VCaP (cell line): ENCODE measurements around the gene RARB.

Experiments
- H3K27ac ChIP-seq: fragments of 450-650 bp; 2 replicates; pipeline ENCODE4 v1.5.1; 2017
- CTCF ChIP-seq: fragments of 450-650 bp; conservative IDR thresholded peaks from 2 replicates; pipeline ENCODE4 v1.5.1; 2017; ENCODE audit warnings: mild to moderate bottlenecking, moderate library complexity

The RARB gene

GRCh38 chr3:25427942-25428788 is at the start of gene RARB:
RARB (plus strand) TSS chr3:25428263; CDS start chr3:25428732, 469 bp downstream.
- TF ChIP-seq CTCF = no peak
- H3K27ac ChIP-seq = no peak within 1 kb of the TSS

- no peak for TF ChIP-seq CTCF
- no peak overlapping the region for H3K27ac ChIP-seq
Observed at GRCh38 chr3:25378786-25379311, 49.2 kb upstream of the RARB start.

GRCh38 chr3:25380222-25380739 is 47.8 kb upstream of the RARB start:
- H3K27ac ChIP-seq = no peak overlapping the region
- TF ChIP-seq CTCF = no peak

- H3K27ac ChIP-seq = no peak overlapping the region
- TF ChIP-seq CTCF = no peak
Observed at GRCh38 chr3:25381083-25381482, 47.0 kb upstream of the RARB start.

- no peak overlapping the region for H3K27ac ChIP-seq
- TF ChIP-seq CTCF = no peak
Observed at GRCh38 chr3:25384471-25384870, 43.6 kb upstream of the RARB start.

- no peak for TF ChIP-seq CTCF
- H3K27ac ChIP-seq = no peak overlapping the region
Observed at GRCh38 chr3:25385807-25386460, 42.1 kb upstream of the RARB start.

- no peak overlapping the region for H3K27ac ChIP-seq
- TF ChIP-seq CTCF = no peak
Observed at GRCh38 chr3:25386686-25387255, 41.3 kb upstream of the RARB start.
